Stimulated activated effector memory CD8-positive, alpha-beta T cell treated with anti-CD3 and anti-CD28 coated beads, Interleukin-12 subunit alpha, Interleukin-12 subunit beta, amount 100 ng/mL, for 72 hours (primary cell): Measurements from ENCODE around the gene ELOA.
"Not testable (repeated sequence)": the region's sequence is repeated elsewhere in the genome, so short reads cannot be mapped to it uniquely, and the experiment has no call there.

Experiments used
- ATAC-seq: fragments of 150-1000 bp; cut with Tn5 transposase; 2 replicates; pipeline ENCODE4 v1.10.0; 2021
- DNase-seq, 2 donors: peaks; one replicate each; pipeline ENCODE4 v3.0.0; 2021 to 2022; ENCODE audit warnings: low spot score in 2 of 2
- H3K27ac Mint-ChIP-seq: one replicate; pipeline ENCODE4 v1.8.0; 2022; ENCODE audit warnings: mild to moderate bottlenecking, mixed read lengths
- H3K36me3 Mint-ChIP-seq: one replicate; pipeline ENCODE4 v1.8.0; 2022; ENCODE audit warnings: mild to moderate bottlenecking, mixed read lengths
- H3K4me1 Mint-ChIP-seq: one replicate; pipeline ENCODE4 v1.8.0; 2022; ENCODE audit warnings: mixed read lengths
- H3K4me3 Mint-ChIP-seq: one replicate; pipeline ENCODE4 v1.8.0; 2022; ENCODE audit warnings: mild to moderate bottlenecking, mixed read lengths
- H3K9me3 Mint-ChIP-seq: one replicate; pipeline ENCODE4 v1.8.0; 2022; ENCODE audit warnings: mixed read lengths

The ELOA gene

DNA sequence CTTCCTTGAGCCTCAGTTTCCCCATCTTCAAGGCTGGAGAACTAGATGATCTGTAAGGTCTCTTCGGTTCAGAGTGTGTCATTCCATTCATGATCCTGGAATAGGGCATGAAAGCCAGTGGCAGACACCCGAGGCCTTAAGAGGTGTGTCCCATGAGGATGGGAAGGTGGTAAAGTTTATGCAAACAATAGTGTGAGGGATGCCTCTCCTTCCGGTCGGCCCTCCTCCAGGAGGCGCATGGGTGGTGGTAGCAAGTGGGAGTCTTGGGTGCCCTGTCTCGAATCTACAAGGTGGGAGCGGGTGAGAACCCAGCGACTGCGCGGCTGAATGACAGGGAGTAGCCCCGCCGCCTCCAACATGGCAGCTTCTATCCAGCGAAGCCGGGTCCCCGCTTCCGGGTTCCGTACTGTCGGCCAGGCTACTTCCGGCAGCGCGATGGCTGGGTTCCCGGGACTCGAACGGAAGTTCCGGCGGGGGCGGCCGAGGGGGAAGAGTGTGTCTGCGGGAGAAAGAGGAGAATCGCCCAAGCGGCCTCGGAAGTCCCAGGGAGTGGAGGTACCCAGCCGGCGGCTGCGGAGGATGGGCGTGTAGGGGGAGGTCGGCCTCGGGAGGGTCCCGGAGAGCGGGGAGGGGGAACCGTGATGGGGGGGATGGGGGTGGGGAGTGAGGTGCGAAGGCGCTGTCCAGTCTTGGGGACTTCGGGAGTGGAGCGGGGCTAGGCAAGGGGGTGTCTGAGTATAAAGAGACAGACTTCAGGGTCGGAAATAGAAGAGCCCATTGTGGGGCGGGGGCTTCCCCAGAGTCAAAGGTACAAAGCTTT is 47.6 kb downstream of the ELOA start, which contains the start of gene LYPLA2:
Gene LYPLA2, plus strand, starts transcription at position 450 of the 820 bp plus-strand sequence. CDS start 1,538 bp downstream, outside the sequence.
- H3K4me1 Mint-ChIP-seq, result peaks cover 37% of the 10 kb centered on the region
- DNase-seq (peak; percentile 68 to 91), ATAC-seq (peak; percentile 91)
- no peaks in the 10 kb centered on the region for H3K9me3 Mint-ChIP-seq
- peak within 1 kb of the TSS; percentile 100 for H3K4me3 Mint-ChIP-seq
- H3K36me3 Mint-ChIP-seq, result peaks cover 86% of the 10 kb centered on the region
- H3K27ac Mint-ChIP-seq, result peak within 1 kb of the TSS; percentile 97

DNA sequence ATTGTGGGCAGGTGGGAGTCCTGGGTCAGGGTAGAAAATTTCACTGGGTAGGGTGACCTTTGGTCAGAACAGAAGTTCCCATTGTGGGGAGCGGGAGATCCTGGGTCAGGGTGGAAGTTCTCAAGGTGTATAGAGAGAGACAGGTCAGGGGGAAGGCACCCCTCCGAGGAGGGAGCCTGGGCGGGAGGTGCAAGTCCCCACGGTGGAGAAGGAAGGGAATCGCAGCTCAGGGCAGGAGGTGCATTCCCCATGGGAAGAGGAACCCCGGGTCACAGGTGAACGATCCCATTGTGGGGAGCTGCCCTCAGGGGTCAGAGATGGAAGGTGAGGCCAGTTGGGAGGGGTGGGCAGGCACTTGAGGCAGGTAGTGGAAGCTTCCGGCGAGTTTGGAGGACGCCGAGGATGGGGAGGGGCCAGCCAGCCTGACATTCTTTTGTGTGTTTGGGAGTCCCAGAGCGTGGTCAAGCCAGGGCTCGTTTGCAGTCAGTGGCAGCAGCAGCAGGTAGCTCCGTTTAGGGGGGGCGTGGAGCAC is 48.3 kb downstream of the ELOA start:
- no peaks in the 10 kb centered on the region for H3K9me3 Mint-ChIP-seq
- ATAC-seq, result peak; percentile 43
- peak overlapping the region; percentile 100 for H3K4me3 Mint-ChIP-seq
- peaks cover 38% of the 10 kb centered on the region for H3K4me1 Mint-ChIP-seq
- peak overlapping the region; percentile 97 for H3K27ac Mint-ChIP-seq
- DNase-seq, result no peak
- peaks cover 86% of the 10 kb centered on the region for H3K36me3 Mint-ChIP-seq

DNA sequence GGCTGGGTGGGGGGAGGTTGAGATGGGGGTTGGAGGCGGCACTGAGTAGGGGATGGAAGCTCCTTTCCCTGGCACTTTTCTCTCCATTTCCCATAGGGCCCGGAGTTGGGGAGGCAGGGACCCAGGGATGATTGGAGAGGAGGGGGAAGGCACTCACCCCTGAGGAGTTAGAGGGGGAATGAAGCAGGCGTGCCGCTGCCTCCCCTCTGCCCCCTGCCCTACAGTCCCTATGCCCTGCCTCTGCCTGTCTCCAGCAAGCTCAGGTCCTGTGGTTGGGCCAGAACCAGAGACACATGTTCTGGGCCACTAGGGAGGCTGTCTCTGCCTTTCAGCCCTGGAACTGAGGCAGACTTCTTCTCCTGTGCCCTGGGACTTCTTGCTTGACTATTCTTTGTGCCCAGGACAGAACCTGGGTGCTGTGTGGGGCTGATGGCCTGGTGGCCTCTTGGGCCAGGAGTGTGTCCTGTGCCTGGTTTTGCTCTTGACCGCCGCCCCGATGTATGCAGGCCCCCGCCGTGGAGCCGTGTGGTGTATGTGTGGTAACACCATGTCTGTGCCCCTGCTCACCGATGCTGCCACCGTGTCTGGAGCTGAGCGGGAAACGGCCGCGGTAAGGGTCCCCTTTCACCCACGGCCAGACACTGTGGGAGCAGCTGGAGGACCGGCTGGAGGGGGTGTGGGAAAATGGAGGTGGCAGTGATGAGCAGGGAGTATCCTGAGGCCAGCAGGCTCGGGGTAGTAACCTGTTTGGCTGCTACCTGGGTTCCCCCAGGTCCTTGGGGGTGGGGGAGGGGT is 49.1 kb downstream of the ELOA start:
- H3K36me3 Mint-ChIP-seq, result peaks cover 86% of the 10 kb centered on the region
- DNase-seq (no peak), ATAC-seq (no peak)
- H3K4me3 Mint-ChIP-seq, result peak overlapping the region; percentile 100
- no peaks in the 10 kb centered on the region for H3K9me3 Mint-ChIP-seq
- peak overlapping the region; percentile 97 for H3K27ac Mint-ChIP-seq
- peaks cover 44% of the 10 kb centered on the region for H3K4me1 Mint-ChIP-seq

DNA sequence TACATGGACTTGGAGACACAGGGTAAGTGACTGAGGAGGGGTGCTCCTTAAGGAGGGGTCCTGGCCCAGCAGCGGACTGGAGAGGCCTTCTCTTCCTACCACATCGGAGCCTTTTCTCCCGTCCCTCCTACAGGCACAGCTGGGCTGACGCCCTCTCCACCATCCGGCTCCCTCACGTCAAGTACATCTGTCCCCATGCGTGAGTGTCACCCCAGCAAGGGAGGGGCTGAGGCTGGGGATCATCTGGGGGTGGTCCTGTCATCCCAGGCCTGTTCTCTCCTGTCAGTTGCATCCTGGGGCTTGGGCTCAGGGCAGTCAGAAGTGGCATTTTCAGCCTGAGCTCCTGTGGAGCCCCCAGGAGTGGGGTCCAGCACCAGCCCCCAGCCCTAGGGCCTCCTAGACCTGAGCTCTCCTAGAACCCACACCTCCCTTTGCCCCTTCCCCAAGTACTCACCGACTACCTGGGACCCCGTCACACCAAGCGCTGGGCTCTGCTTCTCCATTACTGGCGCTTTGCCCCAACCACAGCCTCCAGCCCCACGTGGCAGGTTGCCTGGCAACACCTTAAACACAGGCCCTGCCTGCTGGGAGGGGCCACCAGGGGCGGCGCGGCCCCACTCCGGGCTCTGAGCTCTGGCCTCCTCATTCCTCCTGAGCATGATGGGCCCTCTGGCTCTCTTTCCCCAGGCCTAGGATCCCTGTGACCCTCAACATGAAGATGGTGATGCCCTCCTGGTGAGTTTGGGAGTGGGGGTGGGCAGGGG is 49.9 kb downstream of the ELOA start:
- peak; percentile 8 for ATAC-seq
- Mint-ChIP-seq H3K9me3 (no peaks in the 10 kb centered on the region), H3K36me3 (peaks cover 86% of the 10 kb centered on the region), H3K4me3 (peak overlapping the region; percentile 100), H3K4me1 (peaks cover 44% of the 10 kb centered on the region), H3K27ac (peak overlapping the region; percentile 97)
- no peak for DNase-seq

DNA sequence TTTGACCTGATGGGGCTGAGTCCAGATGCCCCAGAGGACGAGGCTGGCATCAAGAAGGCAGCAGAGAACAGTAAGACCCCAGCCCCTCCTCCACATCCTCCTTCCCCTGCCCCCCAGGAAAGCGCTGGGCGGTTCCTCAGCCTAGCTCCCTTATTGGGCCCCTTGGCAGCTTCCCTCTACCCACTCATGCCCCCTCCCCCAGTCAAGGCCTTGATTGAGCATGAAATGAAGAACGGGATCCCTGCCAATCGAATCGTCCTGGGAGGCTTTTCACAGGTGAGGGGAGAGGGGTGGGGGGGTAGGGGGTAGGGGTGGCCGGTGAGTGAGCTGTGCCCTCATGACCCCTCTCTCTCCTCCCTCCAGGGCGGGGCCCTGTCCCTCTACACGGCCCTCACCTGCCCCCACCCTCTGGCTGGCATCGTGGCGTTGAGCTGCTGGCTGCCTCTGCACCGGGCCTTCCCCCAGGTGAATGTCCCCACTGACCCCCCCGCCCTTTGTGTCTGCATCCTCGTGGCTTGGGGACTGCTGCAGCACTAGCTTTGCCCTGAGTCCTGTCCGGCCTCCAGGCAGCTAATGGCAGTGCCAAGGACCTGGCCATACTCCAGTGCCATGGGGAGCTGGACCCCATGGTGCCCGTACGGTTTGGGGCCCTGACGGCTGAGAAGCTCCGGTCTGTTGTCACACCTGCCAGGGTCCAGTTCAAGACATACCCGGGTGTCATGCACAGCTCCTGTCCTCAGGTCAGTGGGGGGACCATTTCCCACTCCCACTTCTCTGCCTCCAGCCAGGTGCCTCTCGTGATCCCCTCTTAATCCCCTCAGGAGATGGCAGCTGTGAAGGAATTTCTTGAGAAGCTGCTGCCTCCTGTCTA is 50.8 kb downstream of the ELOA start:
- Mint-ChIP-seq H3K4me3 (no peak overlapping the region), H3K36me3 (peaks cover 86% of the 10 kb centered on the region), H3K4me1 (peaks cover 46% of the 10 kb centered on the region), H3K9me3 (no peaks in the 10 kb centered on the region), H3K27ac (peak overlapping the region; percentile 97)
- DNase-seq (no peak), ATAC-seq (no peak)

DNA sequence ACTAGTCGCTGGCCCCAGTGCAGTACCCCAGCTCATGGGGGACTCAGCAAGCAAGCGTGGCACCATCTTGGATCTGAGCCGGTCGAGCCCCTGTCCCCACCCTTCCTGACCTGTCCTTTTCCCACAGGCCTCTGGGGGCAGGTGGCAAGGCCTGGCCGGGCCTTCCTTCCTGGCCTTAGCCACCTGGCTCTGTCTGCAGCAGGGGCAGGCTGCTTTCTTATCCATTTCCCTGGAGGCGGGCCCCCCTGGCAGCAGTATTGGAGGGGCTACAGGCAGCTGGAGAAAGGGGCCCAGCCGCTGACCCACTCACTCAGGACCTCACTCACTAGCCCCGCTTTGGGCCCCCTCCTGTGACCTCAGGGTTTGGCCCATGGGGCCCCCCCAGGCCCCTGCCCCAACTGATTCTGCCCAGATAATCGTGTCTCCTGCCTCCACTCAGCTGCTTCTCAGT is 51.5 kb downstream of the ELOA start:
- peaks cover 52% of the 10 kb centered on the region for H3K4me1 Mint-ChIP-seq
- DNase-seq, ATAC-seq, H3K4me3 Mint-ChIP-seq, H3K9me3 Mint-ChIP-seq: not testable (repeated sequence)
- H3K27ac Mint-ChIP-seq, result peak overlapping the region; percentile 45
- H3K36me3 Mint-ChIP-seq, result peaks cover 88% of the 10 kb centered on the region

DNA sequence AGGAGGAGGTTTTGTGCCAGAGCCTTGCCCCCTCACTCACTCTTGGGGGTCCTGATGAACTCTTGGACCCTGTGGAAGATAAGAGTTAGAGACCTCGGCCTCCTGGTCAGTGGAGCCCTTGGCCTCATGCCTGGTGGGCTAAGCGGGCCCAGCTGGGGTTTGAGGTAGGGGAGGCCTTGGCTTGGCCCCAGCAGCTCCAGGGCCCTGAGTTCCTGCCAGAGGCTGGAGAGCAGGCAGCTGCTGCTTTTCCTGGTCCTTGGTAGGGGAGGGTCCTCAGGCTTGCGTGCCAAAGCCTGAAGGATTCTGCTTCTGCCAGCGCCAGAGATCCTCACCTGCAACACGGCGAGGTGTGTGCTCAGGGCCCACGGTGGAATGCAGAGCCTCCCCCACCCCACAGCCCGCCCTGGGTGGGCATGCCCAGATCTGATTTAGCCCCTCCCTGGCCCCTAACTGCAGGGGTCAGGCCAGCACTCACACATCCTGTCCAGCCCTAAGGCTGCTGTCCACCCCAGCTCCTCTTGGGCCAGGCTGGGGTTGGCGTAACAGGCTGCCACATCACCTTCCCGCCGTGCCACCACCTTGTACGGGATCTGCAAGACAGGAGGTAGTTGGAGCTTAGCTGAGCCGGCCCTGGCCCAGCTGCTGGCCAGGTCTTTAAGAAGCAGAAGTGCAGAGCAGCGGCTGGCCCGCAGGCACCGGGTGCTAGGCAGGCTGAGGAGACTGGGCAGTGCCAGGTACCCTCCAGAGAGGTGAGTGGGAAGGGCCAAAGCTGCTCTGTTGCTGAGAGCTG is 52.6 kb downstream of the ELOA start:
- no peak for DNase-seq
- peak overlapping the region; percentile 56 for H3K27ac Mint-ChIP-seq
- H3K4me3 Mint-ChIP-seq, result no peak overlapping the region
- no peak for ATAC-seq
- peaks cover 84% of the 10 kb centered on the region for H3K36me3 Mint-ChIP-seq
- H3K9me3 Mint-ChIP-seq, result no peaks in the 10 kb centered on the region
- H3K4me1 Mint-ChIP-seq, result peaks cover 47% of the 10 kb centered on the region

DNA sequence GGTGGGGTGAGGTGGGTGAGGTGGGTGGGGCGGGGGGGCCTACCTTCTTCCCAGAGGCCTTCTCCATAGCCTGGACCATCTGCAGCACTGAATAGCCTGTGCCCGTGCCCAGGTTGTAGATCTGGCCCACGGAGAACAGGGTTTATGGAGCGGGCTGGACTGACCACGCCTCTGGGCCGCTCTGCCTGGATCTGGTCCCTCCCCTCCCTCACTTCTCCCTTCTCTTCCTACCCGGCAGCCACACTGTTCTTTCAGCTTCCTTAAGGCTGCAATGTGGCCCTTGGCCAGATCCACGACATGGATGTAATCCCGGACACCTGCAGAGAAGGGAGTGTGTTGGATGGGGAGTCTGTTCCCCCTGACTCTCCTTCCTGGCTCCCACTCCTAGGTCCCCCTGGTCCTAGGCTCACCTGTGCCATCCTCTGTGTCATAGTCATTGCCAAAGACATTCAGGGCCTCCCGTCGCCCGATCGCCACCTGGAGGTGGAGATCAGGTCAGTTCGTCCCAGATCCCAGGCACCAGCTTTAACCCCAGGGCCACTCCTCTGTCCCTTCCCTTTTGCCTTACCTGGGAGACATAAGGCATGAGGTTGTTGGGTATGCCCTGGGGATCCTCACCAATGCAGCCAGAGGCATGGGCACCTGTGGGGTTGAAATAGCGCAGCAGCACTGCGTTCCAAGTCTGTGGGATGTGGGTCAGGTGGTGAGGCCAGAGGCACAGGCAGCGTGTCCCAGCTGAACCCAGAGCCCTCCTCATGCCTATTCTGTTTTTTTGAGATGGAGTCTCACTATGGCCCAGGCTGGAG is 53.4 kb downstream of the ELOA start:
- no peak overlapping the region for H3K4me3 Mint-ChIP-seq
- peaks cover 76% of the 10 kb centered on the region for H3K36me3 Mint-ChIP-seq
- H3K4me1 Mint-ChIP-seq, result peaks cover 39% of the 10 kb centered on the region
- no peak for ATAC-seq
- H3K9me3 Mint-ChIP-seq, result no peaks in the 10 kb centered on the region
- DNase-seq, result no peak
- peak overlapping the region; percentile 56 for H3K27ac Mint-ChIP-seq

DNA sequence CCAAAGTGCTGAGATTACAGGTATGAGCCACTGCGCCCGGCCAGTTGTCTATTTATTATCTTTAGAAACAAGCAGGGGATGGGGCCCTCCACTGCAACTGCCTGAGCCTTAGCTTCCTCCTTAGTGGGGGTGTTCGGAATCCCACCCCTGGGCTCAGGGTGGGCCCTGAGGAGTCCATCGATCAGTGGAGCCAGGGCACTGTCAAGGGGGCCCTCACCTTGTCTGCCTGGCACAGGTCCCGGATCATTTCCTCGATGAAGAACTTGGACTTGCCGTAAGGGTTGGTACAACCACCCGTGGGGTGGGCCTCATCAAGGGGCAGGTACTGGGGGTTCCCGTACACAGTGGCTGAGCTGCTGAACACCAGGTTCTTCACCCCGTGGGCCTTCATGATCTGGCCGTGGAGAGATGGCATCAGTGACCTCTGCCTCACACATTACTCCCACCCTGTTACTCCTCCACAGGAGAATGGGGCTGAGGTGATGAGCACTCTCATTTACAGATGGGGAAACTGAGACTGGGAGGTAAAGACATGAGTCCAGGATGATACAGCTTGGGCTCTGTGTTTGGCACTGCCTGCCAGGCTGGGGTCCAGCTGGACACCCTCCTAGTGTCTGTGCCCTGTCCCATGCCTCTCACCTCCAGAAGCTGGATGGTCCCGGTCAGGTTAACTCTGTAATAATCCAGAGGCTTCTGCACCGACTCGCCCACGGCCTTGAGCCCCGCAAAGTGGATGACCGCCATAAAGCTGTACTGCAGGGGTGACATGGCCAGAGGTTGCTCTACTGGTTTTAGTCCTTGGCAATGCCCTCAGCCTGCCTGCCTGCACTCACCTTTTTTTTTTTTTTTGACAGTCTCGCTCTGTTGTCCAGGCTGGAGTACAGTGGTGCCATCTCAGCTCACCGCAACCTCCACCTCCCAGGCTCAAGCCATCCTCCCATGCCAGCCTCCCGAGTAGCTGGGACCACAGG is 54.5 kb downstream of the ELOA start:
- Mint-ChIP-seq H3K4me3 (no peak overlapping the region), H3K9me3 (no peaks in the 10 kb centered on the region), H3K27ac (no peak overlapping the region), H3K36me3 (peaks cover 67% of the 10 kb centered on the region), H3K4me1 (peaks cover 28% of the 10 kb centered on the region)
- no peak for ATAC-seq
- no peak for DNase-seq

DNA sequence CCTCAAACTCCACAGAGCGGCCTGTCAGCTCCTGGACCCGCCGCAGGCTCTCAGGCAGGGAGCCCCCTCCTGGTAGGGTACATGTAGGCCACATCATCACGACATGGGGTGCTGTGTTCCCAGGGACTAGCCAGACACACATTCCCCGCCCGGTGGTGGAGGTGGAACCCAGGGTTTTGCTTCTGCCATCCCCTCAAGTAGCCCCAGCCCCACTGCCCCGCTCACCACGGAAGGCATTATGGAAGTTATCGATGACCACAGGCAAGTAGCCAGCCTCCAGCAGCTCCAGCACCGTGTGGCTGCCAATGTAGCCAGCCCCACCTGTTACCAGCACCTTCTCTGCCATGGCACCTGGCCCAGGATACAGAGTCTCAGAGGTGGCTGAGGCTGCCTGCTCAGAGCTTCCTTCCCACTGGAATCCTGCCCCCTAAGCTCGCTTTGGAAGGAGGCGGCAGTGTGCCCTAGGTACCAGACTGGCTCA is 55.4 kb downstream of the ELOA start:
- H3K4me1 Mint-ChIP-seq, result peaks cover 19% of the 10 kb centered on the region
- H3K36me3 Mint-ChIP-seq, result peaks cover 60% of the 10 kb centered on the region
- H3K9me3 Mint-ChIP-seq, result no peaks in the 10 kb centered on the region
- H3K27ac Mint-ChIP-seq, result peak overlapping the region; percentile 95
- ATAC-seq, result no peak
- no peak for DNase-seq
- H3K4me3 Mint-ChIP-seq, result peak overlapping the region; percentile 90

DNA sequence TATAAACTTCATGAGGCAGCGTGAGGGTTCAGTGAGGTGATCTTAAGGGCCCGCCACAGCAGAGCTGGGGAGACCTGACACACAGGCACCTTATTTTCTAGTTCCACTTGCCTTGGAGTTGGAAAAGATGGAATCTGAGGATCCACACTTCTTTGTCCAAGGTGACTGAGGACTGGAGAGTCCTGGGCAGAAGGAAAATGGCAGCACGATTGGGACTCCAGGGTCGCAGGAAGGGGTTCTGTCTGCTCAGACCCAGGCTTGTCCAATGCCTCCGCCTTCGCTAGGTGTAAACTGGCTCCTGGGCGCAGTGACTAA is 55.9 kb downstream of the ELOA start:
- no peaks in the 10 kb centered on the region for H3K9me3 Mint-ChIP-seq
- H3K4me3 Mint-ChIP-seq, result peak overlapping the region; percentile 90
- DNase-seq (no peak), ATAC-seq (no peak)
- H3K27ac Mint-ChIP-seq, result peak overlapping the region; percentile 95
- peaks cover 58% of the 10 kb centered on the region for H3K36me3 Mint-ChIP-seq
- peaks cover 19% of the 10 kb centered on the region for H3K4me1 Mint-ChIP-seq
